AG04450 (cell line): ENCODE results near the gene STARD13. TPM values are rescaled to one million over a fixed set of nuclear protein-coding genes. Genes with fewer than 3 reads are reported as not detected.
A peak's percentile ranks its signal among the peaks of the same experiment; 100 is the strongest.

Experiments
- CTCF ChIA-PET: fragments of 300-600, 350-600 bp; formaldehyde crosslinking; extraction: SDS; loops from one replicate; lab custom pipeline; 2022; ENCODE audit warnings: antibody characterized with exemption, inconsistent platforms; lab: Charles Lee
- POLR2A ChIA-PET: fragments of 350-600 bp; formaldehyde crosslinking; extraction: SDS; loops from one replicate; lab custom pipeline; 2021; ENCODE audit warnings: antibody characterized with exemption, inconsistent platforms; lab: Yijun Ruan, JAX
- DNase-seq: peaks from one replicate; pipeline ENCODE4 v3.0.0-alpha.2; 2011; ENCODE audit warnings: low read depth, low spot score
- H3K27ac ChIP-seq: one replicate; pipeline ENCODE4 v1.5.1; 2012; ENCODE audit warnings: low read depth, low read length, control low read depth
- H3K27me3 ChIP-seq: one replicate; pipeline ENCODE4 v1.6.0; 2012; ENCODE audit warnings: low read length; ENCODE audit not compliant: control insufficient read depth, insufficient read depth
- H3K4me3 ChIP-seq: 2 replicates; pipeline ENCODE4 v1.5.1; 2011; ENCODE audit warnings: mild to moderate bottlenecking, low read depth, low read length, control low read depth
- H3K9me3 ChIP-seq: 2 replicates; pipeline ENCODE4 v1.5.1; 2012; ENCODE audit warnings: low read length; ENCODE audit not compliant: control insufficient read depth, insufficient read depth
- polyA plus RNA-seq: library from polyadenylated mRNA; depleted of rRNA; stranded (reverse); fragments of >200 nt; gene quantifications from 2 replicates; pipeline ENCODE4 v1.2.3, GENCODE V29; 2011
- TF ChIP-seq, protein P1 (sequence below): IDR thresholded peaks from 2 replicates; pipeline ENCODE4 v1.5.1; 2011; ENCODE audit warnings: low read depth, low read length, control low read depth, inconsistent platforms

STARD13 gene
- polyA plus RNA-seq, 1 experiment = 27.7 TPM

DNA sequence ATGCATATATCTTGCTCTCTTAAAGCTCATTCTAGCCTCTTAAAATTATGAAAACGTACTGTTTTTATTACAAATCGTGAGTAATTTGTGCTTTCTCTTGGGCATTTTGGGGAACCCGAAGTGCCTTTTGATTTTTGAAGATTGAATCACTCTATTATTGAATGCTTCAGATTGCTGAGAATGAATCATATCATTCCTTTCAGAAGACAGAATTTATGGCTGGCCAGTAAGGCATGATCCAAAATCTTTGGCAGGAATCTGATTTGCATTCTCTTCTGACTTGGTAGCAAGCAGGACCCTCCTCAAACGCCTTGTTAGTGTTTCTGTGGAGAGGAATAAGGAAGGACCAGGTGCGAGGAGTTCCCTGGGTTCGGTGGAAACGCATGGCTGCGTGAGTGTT, 49.5 kb downstream of the STARD13 start:
- ChIA-PET CTCF (interaction anchor here (0.6 to 1.6 kb wide), 2 partner anchors 178 to 307 kb away, joined by 3 to 5 read pairs; no protein-coding TSS in a partner anchor), POLR2A (interaction anchor here (1.0 kb wide), 1 partner anchor 407 kb away, joined by 4 read pairs; no protein-coding TSS in a partner anchor)
- Histone ChIP-seq H3K27me3 (no peaks in the 10 kb centered on the region), H3K27ac (peak overlapping the region; percentile 76), H3K9me3 (no peaks in the 10 kb centered on the region; the same call in 1 of the 2 replicates), H3K4me3 (no peak overlapping the region)
- no peak for DNase-seq
- TF ChIP-seq, protein P1, sequence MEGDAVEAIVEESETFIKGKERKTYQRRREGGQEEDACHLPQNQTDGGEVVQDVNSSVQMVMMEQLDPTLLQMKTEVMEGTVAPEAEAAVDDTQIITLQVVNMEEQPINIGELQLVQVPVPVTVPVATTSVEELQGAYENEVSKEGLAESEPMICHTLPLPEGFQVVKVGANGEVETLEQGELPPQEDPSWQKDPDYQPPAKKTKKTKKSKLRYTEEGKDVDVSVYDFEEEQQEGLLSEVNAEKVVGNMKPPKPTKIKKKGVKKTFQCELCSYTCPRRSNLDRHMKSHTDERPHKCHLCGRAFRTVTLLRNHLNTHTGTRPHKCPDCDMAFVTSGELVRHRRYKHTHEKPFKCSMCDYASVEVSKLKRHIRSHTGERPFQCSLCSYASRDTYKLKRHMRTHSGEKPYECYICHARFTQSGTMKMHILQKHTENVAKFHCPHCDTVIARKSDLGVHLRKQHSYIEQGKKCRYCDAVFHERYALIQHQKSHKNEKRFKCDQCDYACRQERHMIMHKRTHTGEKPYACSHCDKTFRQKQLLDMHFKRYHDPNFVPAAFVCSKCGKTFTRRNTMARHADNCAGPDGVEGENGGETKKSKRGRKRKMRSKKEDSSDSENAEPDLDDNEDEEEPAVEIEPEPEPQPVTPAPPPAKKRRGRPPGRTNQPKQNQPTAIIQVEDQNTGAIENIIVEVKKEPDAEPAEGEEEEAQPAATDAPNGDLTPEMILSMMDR = no peak

DNA sequence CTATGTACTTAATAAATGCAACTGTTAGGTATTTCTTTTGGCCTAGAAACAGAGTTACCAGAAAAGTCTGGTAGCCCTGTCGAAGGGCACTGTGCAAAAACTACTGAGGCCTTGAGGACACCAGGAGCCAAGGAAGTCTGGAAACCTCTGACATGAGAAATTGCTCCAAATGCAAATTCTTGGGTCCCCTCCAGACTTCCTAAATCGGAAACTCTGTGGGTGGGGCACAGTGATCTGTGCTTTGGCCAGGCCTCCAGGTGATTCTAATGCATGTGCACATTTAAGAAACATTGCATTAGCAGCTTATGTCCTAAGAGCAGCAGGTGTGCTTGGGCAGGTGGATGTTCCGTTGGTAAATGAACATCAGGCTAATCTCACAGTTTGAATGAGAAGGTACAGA, 50.0 kb downstream of the STARD13 start:
- CTCF ChIA-PET = interaction anchor here (0.6 kb wide), 1 partner anchor 178 kb away, joined by 3 read pairs; no protein-coding TSS in a partner anchor
- Histone ChIP-seq H3K4me3 (no peak overlapping the region), H3K27ac (peak overlapping the region; percentile 75), H3K27me3 (no peaks in the 10 kb centered on the region), H3K9me3 (no peaks in the 10 kb centered on the region; the same call in 1 of the 2 replicates)
- POLR2A ChIA-PET = interaction anchor here (0.6 to 1.1 kb wide), 3 partner anchors 21 to 504 kb away, joined by 3 to 8 read pairs (median 4); no protein-coding TSS in a partner anchor
- TF ChIP-seq, protein P1 = no peak
- DNase-seq = no peak

- no peak for DNase-seq
- Histone ChIP-seq H3K4me3 (no peak overlapping the region), H3K9me3 (no peaks in the 10 kb centered on the region; the same call in 1 of the 2 replicates), H3K27me3 (no peaks in the 10 kb centered on the region), H3K27ac (peak overlapping the region; percentile 40)
- POLR2A ChIA-PET = interaction anchor here (0.6 to 1.1 kb wide), 3 partner anchors 21 to 505 kb away, joined by 3 to 8 read pairs (median 4); no protein-coding TSS in a partner anchor
- CTCF ChIA-PET = no interaction called here
- TF ChIP-seq, protein P1 = no peak
Measured at GRCh38 chr13:33235078-33235477, 50.5 kb downstream of the STARD13 start.

DNA sequence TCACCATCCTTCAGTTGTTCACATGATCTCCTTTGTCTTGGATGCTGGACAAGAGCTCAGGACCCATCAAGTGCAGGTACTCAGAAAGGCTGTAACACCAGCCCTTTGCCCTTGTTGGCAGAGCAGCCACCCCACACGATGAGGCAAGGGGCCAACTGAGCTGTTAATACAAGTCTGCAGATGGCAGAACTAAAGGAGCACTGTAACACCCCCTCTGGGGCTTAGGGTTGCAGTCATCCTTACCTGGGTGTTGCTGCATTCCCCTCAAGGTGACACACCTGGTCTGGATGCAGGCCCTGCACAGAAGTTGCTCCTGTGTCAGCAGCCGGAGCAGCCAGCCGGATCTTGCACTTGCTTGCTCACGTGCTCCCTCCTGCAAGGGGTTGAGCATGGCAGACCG, 52.0 kb downstream of the STARD13 start:
- no peaks in the 10 kb centered on the region; the same call in 1 of the 2 replicates for H3K9me3 ChIP-seq
- ChIA-PET CTCF (no interaction called here), POLR2A (interaction anchor here (0.6 kb wide), 1 partner anchor 409 kb away, joined by 4 read pairs; no protein-coding TSS in a partner anchor)
- TF ChIP-seq, protein P1 = no peak
- H3K4me3 ChIP-seq = no peak overlapping the region
- H3K27ac ChIP-seq = no peak overlapping the region
- no peaks in the 10 kb centered on the region for H3K27me3 ChIP-seq
- no peak for DNase-seq

DNA sequence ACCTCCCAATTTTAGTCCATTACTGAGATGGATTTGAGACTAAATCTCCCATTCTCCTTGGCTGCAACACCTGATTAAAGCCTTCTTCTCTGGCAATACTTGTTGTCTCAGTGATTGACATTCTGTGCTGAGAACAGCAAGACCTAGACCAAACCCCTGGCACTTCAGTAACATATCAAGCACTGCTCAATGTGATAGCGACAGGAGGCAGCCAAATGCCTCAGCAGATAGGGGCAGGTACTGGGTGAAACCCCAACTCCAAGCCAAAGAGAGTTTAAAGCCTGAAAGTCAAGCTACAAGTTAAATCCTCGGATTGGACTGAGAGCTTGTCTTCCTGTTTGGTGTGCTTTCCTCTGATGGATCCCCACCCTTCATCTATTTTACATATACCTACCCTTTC, 52.7 kb downstream of the STARD13 start:
- H3K4me3 ChIP-seq = no peak overlapping the region
- DNase-seq = no peak
- ChIA-PET POLR2A (interaction anchor here (0.6 kb wide), 1 partner anchor 410 kb away, joined by 4 read pairs; no protein-coding TSS in a partner anchor), CTCF (no interaction called here)
- no peaks in the 10 kb centered on the region; the same call in 1 of the 2 replicates for H3K9me3 ChIP-seq
- no peaks in the 10 kb centered on the region for H3K27me3 ChIP-seq
- H3K27ac ChIP-seq = no peak overlapping the region
- TF ChIP-seq, protein P1 = no peak
